Naive B cell (primary cell): ENCODE results near the gene TMEM120A. TPM values are rescaled to one million over a fixed set of nuclear protein-coding genes. Genes with fewer than 3 reads are reported as not detected.

Experiments used
- ATAC-seq, 2 donors: fragments of 150-1000 bp; cut with Tn5 transposase; 2 replicates each; pipeline ENCODE4 v1.10.0; 2021; ENCODE audit warnings: low read depth in 2 of 2, mild to moderate bottlenecking in 2 of 2, moderate library complexity in 2 of 2
- DNase-seq: peaks from one replicate; pipeline ENCODE4 v3.0.0; 2022
- H3K27ac Mint-ChIP-seq, 6 donors: one replicate each; pipeline ENCODE4 v1.8.0; 2020 to 2022; ENCODE audit warnings: mild to moderate bottlenecking in 6 of 6, mixed read lengths in 6 of 6, moderate library complexity in 5 of 6, inconsistent platforms in 2 of 6
- H3K27me3 Mint-ChIP-seq, 3 donors: one replicate each; pipeline ENCODE4 v1.8.0; 2021 to 2022; ENCODE audit warnings: mixed read lengths in 3 of 3, mild to moderate bottlenecking in 1 of 3
- H3K36me3 Mint-ChIP-seq, 2 donors: one replicate each; pipeline ENCODE4 v1.8.0; 2020 to 2022; ENCODE audit warnings: mixed read lengths in 2 of 2, inconsistent platforms in 1 of 2, mild to moderate bottlenecking in 1 of 2
- H3K4me1 Mint-ChIP-seq, 3 donors: one replicate each; pipeline ENCODE4 v1.8.0; 2020 to 2022; ENCODE audit warnings: mixed read lengths in 3 of 3, inconsistent platforms in 1 of 3, mild to moderate bottlenecking in 1 of 3, moderate library complexity in 1 of 3
- H3K4me3 Mint-ChIP-seq, 8 donors: one replicate each; pipeline ENCODE4 v1.8.0; 2020 to 2022; ENCODE audit warnings: mild to moderate bottlenecking in 8 of 8, mixed read lengths in 8 of 8, moderate library complexity in 8 of 8, inconsistent platforms in 2 of 8
- H3K9me3 Mint-ChIP-seq, 7 donors: one replicate each; pipeline ENCODE4 v1.8.0; 2020 to 2022; ENCODE audit warnings: mixed read lengths in 7 of 7, mild to moderate bottlenecking in 5 of 7, inconsistent platforms in 2 of 7, moderate library complexity in 1 of 7
- polyA plus RNA-seq, 6 donors: library from polyadenylated mRNA; unstranded; fragments of 300-500 nt; fragmentation: Illumina TruSeq; gene quantifications; one replicate each; pipeline ENCODE4 v1.2.3, GENCODE V29; 2021; ENCODE audit warnings: low read depth in 6 of 6

The TMEM120A gene
- polyA plus RNA-seq, 6 donors from 2014 or later, result 31.7 to 37.2 (median 35.2) TPM

DNA sequence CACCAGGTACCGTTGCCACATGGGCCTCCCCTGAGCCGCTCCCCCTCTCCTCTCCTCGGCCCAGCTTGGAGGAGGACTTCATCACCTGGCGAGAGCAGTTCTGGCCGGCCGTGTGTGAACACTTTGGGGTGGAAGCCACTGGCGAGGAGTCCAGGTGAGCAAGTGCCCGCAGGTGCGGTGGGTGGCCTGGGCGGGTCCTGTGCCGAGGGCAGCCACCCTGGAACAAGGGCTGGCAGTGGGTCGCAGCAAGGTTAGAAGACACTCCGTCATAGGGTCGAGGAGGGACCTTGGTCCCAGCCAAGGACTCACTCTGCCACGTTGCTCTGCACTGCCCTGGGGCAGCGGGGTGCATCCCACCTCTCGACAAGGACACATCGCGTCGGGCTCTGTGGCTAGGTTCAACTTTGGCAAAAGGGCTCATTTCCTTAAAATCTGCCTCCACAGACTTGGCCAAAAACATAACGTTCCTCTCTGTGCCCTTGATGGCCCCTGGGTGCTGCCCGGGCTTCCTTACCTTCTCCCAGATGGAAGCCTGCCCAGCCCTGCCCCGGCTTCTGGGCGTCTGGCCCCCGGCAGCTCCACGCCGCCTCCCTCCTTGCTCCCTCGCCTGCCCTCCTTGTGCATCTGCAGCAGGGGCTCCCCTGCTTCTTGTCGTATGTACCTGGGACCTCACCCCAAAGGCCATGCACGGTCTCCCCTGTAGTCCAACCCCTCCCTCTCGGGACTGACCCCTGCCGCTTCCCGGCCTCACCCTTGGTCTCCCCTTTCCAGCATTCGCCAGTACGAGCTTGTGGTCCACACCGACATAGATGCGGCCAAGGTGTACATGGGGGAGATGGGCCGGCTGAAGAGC, 12.7 kb downstream of the TMEM120A start:
- no peak overlapping the region for H3K4me3 Mint-ChIP-seq
- H3K4me1 Mint-ChIP-seq, result no peaks in the 10 kb centered on the region
- H3K36me3 Mint-ChIP-seq, result peaks cover 0 to 1% of the 10 kb centered on the region in 2 donors
- DNase-seq (no peak), ATAC-seq (no peak)
- peak overlapping the region in 3 of 6 donors; percentile 20 to 42 (median 31) for H3K27ac Mint-ChIP-seq
- H3K27me3 Mint-ChIP-seq, result no peaks in the 10 kb centered on the region
- no peaks in the 10 kb centered on the region for H3K9me3 Mint-ChIP-seq

DNA sequence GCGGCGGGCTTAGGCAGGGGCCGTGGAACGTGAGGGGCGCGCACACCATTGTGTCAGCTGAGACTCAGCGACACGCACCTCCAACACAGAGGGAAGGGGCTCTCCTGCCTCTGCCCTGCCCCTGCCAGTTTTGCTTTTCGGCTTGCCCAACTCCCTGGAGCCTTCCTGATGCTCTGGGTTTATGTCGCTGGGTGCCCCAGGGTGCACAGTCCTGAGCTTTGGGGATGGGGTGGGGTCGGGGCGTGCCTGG, 13.3 kb downstream of the TMEM120A start:
- ATAC-seq, result no peak
- H3K4me3 Mint-ChIP-seq, result no peak overlapping the region
- H3K27ac Mint-ChIP-seq, result no peak overlapping the region
- no peak for DNase-seq
- H3K4me1 Mint-ChIP-seq, result no peaks in the 10 kb centered on the region
- H3K36me3 Mint-ChIP-seq, result no peaks in the 10 kb centered on the region
- H3K27me3 Mint-ChIP-seq, result no peaks in the 10 kb centered on the region
- no peaks in the 10 kb centered on the region for H3K9me3 Mint-ChIP-seq

DNA sequence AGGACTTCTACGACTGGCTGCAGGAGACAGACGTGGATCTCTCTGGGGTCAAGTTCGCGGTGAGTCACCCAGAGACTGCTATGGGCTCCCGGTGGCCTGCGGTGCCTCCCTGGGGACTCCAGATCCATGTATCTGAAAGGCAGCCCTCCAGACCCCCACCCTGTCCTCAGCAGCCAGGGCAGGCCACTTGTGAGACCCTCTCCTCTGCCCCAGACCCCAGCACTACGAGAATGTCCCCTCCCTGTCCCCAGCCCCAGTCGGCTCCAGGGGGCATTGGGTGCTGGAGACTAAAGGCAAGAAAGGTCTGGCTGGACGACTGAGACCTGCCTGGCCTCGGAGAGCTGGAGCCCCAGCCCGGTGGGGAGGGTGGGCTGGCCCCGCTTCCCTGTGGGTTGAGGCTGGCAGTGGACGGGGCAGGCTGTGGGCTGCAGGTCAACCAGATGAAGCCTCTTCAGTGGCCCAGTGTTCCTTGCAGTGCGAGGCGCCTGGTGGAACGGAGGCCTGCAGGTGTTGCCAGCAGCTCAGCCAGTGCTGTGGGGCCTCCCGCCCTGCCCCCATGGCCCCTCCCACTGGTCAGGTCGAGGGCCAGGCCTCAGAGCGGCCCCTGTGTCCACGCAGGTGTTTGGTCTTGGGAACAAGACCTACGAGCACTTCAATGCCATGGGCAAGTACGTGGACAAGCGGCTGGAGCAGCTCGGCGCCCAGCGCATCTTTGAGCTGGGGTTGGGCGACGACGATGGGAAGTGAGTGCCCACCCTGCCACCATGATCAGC, 13.8 kb downstream of the TMEM120A start:
- no peaks in the 10 kb centered on the region for H3K9me3 Mint-ChIP-seq
- H3K36me3 Mint-ChIP-seq, result no peaks in the 10 kb centered on the region
- H3K27ac Mint-ChIP-seq, result no peak overlapping the region
- DNase-seq (no peak), ATAC-seq (no peak)
- H3K4me1 Mint-ChIP-seq, result no peaks in the 10 kb centered on the region
- H3K27me3 Mint-ChIP-seq, result no peaks in the 10 kb centered on the region
- H3K4me3 Mint-ChIP-seq, result no peak overlapping the region

DNA sequence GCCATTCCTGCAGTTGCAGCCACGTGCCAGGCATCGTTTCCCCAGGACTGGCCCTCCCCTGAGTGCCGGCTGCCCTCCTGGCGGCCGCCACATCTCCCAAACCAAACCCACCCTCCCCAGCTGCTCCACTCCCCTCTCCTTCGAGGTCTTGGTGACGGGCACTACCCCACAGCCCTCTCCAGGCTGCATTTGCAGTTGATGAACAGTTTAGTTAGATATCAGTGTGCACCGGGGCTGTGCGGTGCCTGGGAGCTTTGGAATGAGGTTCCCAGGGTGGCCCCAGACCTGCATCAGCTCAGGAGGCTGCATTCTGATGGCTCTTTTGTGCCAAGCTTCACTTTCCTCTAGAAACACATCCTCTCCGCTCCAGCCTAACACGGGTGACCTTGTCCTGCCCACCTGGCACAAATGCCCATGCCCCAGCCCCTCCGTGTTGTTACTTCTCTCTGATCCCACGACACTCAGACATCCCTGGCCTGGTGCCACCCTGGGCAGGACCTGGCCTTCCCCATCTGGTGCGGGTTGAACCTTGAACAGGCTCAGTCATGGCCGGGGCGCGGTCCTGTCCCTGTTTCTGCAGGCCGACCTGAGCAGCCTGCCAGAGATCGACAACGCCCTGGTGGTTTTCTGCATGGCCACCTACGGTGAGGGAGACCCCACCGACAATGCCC, 14.5 kb downstream of the TMEM120A start:
- Mint-ChIP-seq H3K36me3 (peaks cover 0 to under 1% of the 10 kb centered on the region in 2 donors), H3K4me1 (no peaks in the 10 kb centered on the region), H3K9me3 (no peaks in the 10 kb centered on the region), H3K27ac (peak overlapping the region in 1 of 6 donors; percentile 74), H3K4me3 (no peak overlapping the region), H3K27me3 (no peaks in the 10 kb centered on the region)
- DNase-seq, result no peak
- no peak for ATAC-seq

DNA sequence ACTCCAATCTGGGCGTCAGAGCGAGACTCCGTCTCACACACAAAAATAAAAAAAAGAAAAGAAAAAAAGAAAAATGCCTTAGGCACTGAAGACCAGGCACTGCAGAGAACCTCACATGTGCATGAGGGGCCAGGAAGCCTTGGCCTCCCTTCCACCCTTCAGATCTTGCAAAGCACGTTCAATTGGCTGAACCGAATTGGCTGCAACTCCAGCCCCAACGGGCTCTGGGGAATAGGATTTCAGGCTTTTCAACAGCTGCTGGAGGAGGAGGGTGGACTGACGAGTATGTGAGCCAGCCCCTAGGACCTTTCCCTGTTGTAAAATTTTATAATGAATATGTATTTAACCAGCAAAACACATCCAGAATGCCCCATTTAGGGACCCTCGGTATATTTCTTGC, 16.7 kb downstream of the TMEM120A start:
- Mint-ChIP-seq H3K27me3 (no peaks in the 10 kb centered on the region), H3K4me3 (no peak overlapping the region), H3K36me3 (peaks cover 0 to 11% of the 10 kb centered on the region in 2 donors), H3K27ac (no peak overlapping the region), H3K9me3 (no peaks in the 10 kb centered on the region), H3K4me1 (no peaks in the 10 kb centered on the region)
- no peak for DNase-seq
- no peak for ATAC-seq

DNA sequence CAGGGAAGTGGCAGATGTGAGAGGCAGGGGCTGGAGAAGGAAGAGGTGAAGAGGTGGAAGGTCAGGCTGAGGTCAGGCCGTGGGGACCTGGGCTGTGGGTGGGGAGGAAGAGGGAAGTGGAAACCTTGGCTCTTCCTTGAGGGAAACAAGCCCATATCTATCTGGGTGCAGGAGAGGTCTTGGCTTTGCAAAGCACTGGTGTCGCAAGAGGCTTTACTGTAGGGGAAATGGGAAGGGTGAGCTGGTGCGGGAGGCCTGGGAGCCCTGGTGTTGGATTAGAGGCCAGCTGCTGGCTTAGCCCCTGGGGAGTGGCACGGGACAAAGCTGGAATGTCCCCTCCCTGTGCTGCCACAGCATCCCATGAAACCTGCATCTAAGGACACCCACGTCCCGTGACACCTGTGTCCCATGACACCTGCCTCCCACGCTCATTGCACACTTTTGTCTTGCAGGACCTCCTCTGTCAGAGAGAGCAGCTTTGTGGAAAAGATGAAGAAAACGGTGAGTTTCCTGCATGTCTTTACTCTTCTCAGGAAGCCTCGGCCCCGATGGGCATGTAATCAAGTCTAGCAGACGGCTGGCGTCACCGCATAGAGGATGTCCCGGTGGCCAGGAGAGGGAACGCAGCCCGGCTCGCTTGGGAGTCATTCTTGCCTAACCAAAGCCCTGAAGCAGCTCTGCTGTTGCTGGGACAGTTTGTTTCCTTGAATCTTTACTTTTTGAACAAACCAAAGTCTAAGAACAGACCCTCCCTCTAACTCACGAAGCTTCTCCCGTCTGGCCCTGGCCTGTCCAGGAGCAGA, 22.2 kb downstream of the TMEM120A start:
- DNase-seq, result no peak
- H3K36me3 Mint-ChIP-seq, result peaks cover 11% of the 10 kb centered on the region in 2 donors

DNA sequence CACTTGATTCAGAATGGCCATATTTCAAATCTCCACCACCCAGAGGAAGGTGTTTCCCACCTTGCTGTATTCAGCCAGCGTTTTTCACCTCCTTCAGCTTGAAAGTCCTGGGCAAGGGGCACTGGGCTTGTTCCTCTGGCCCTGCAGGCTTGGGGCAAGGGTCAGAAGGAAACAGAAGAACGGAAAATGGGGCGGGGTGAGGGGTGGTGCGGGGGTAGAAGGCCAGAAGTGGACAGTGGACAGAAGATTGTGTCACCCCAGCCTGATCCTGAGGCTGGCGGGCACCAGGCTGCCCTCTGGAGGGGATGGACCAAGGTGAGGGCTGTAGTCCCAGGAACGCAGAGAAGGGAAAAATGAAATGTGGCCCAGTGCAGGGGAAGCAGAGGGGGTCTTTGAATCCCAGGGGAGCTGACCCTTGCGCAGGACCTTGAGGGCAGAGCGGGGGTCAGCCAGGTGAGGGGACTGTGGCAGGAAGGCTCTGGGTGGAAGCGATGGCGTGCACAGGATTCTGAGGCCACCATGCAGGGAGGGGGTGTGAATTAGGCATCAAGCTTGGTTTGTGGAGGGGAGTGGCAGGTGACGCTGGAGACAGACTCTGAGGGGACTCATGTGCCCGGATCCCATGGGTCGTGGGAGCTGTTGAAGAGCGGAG, 23.0 kb downstream of the TMEM120A start:
- Mint-ChIP-seq H3K36me3 (peaks cover 11% of the 10 kb centered on the region in 2 donors), H3K4me3 (peak overlapping the region in 1 of 8 donors; percentile 47), H3K9me3 (no peaks in the 10 kb centered on the region), H3K27me3 (no peaks in the 10 kb centered on the region), H3K27ac (peak overlapping the region in 2 of 6 donors; percentile 88 to 92), H3K4me1 (peaks cover 0 to 8% (median 0%) of the 10 kb centered on the region in 3 donors)
- ATAC-seq (no peak), DNase-seq (no peak)

More for the DNA sequence above, 22.2 kb downstream of the TMEM120A start:
- Mint-ChIP-seq H3K27ac (peak overlapping the region in 3 of 6 donors; percentile 54 to 92 (median 88)), H3K4me3 (peak overlapping the region in 1 of 8 donors; percentile 47), H3K9me3 (no peaks in the 10 kb centered on the region), H3K4me1 (peaks cover 0 to 8% (median 0%) of the 10 kb centered on the region in 3 donors), H3K27me3 (no peaks in the 10 kb centered on the region)
- ATAC-seq, result no peak

DNA sequence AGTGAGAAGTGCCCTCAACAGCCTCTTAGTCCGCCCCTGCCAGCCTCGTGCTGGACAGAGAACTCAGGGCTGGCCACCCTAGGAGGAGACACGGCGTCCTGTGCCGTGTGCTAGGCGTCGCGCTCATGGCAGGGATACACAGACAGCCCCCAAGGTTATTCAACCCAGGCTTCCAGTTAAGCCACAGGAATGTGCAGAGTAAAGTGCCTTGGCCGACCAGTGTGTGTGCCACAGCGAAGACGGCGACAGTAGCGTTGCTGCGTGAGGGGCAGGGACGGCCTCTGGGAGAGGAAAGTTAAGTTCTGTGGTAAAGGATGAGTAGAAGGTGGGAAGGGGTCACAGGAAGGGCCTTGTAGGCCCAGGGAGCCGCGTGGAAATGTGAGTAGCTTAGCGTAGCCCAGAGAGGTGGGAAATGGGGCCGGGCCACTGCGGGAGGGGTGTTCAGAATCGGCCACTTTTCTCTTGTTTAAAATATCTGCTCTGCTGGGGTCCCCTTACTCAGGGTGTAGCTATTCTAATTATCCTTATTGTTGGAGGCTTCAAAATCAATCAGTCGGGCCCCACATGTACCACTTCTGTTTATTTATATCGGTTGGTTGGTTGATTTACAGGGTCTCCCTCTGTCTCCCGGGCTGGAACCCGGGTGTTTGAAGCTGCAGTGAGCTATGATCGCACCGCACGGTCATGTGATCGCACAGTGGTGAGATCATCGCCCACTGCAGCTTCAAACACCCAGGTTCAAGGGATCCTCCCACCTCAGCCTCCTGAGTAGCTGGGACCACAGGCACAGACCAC, 24.5 kb downstream of the TMEM120A start:
- Mint-ChIP-seq H3K36me3 (peaks cover 11% of the 10 kb centered on the region in 2 donors), H3K9me3 (no peaks in the 10 kb centered on the region), H3K27me3 (no peaks in the 10 kb centered on the region), H3K27ac (peak overlapping the region in 2 of 6 donors; percentile 29 to 70), H3K4me3 (no peak overlapping the region), H3K4me1 (peaks cover 0 to 8% (median 0%) of the 10 kb centered on the region in 3 donors)
- DNase-seq, result no peak
- no peak for ATAC-seq

DNA sequence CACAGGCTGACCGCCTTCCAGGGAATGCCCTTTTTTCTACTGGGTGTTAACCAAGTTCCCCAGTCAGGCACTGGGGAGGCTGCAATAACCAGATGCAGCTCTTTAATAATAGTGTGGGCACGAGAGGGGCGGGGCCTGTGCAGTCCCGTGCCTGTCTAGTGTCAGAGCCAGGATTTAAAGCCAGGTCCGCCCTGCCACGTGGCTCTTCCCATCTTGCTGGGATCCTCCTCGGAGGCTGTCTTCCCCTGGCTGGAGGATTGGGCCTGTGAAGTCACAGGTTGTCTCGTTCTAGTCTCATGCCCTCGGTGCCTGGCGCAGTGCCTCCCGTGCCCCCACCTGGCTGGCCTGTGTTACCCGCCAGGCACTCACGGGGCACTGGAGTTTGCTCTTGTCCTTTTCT, 25.2 kb downstream of the TMEM120A start:
- Mint-ChIP-seq H3K36me3 (peaks cover 6 to 11% of the 10 kb centered on the region in 2 donors), H3K27ac (peak overlapping the region in 1 of 6 donors; percentile 70), H3K9me3 (no peaks in the 10 kb centered on the region), H3K4me1 (peaks cover 0 to 8% (median 0%) of the 10 kb centered on the region in 3 donors), H3K27me3 (no peaks in the 10 kb centered on the region), H3K4me3 (no peak overlapping the region)
- ATAC-seq (no peak), DNase-seq (no peak)

DNA sequence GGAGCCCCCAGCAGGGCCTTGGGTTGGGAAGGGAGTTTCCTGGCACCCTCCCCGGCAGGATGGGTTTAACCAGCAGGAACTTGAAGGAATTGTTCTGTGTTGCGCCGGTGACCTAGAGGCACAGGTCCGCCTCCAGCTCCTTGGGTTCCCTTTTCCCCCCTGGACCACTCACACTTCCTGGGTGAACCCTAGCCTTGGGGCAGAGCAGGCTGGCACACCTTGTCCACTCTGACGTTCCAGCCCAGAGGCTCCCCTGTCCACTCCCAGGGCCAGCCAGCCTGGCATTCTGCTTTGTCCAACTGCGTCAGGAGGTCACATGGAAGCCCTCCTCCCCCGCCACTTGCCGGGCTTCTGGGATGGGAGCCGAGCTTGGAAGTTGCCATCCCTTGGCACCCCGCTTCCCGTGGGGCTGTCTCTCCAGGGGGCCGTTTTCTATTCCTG, 25.8 kb downstream of the TMEM120A start:
- no peak overlapping the region for H3K4me3 Mint-ChIP-seq
- DNase-seq, result no peak
- no peak for ATAC-seq

DNA sequence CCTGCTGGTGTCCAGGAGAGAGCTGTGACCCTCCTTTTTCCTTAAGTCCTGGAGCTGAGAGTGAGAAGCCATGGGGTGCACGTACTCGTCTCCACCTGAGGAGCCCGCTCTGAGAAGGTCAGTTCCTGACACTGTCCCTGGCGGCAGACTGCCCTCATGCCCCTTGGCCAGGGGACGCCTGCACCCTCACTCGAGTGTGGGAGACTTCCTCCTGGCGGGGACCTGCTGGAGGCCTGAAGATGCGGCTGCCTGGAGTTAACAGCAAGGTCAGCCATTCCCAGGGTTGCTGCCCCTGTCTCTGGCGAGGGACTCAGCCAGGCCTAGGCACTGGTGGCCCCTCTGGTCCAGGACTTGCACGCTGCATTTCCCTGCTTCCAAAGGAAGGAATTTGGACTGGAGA, 26.4 kb downstream of the TMEM120A start:
- no peaks in the 10 kb centered on the region for H3K27me3 Mint-ChIP-seq
- peaks cover 0 to 16% of the 10 kb centered on the region in 2 donors for H3K36me3 Mint-ChIP-seq
- ATAC-seq (no peak), DNase-seq (no peak)
- peaks cover 0 to 11% (median 0%) of the 10 kb centered on the region in 3 donors for H3K4me1 Mint-ChIP-seq
- H3K9me3 Mint-ChIP-seq, result no peaks in the 10 kb centered on the region
- H3K4me3 Mint-ChIP-seq, result no peak overlapping the region
- no peak overlapping the region for H3K27ac Mint-ChIP-seq

More for the DNA sequence above, 25.8 kb downstream of the TMEM120A start:
- Mint-ChIP-seq H3K9me3 (no peaks in the 10 kb centered on the region), H3K27ac (no peak overlapping the region), H3K4me1 (peaks cover 0 to 8% (median 0%) of the 10 kb centered on the region in 3 donors), H3K36me3 (peaks cover 0 to 11% of the 10 kb centered on the region in 2 donors), H3K27me3 (no peaks in the 10 kb centered on the region)

DNA sequence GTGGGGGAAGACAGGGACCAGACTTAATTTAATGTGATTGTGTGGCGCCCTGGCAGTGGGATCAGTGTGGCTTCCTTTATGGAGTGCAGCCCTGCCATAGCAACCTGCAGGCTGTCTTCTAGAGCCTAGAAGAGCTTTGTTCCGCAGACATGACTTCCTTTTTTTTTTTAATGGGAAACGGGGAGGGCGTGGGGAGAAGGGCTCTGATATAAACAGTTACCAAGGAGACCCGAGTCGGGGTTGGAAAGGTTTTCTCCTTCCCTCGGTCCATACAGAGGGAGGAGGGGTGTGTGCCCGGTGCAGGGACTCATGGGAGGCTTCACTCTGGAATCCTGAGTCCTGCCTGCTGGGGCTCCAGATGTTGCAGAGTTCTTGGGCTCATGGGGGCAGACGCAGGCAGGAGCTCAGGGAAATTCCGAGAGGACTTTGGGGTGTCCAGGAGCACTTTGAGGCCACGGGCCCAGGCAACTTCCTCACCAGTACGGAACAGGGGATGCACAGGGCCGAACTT, 26.9 kb downstream of the TMEM120A start:
- Mint-ChIP-seq H3K27me3 (no peaks in the 10 kb centered on the region), H3K27ac (no peak overlapping the region), H3K4me3 (no peak overlapping the region), H3K4me1 (peaks cover 0 to 13% (median 0%) of the 10 kb centered on the region in 3 donors), H3K36me3 (peaks cover 0 to 21% of the 10 kb centered on the region in 2 donors), H3K9me3 (no peaks in the 10 kb centered on the region)
- ATAC-seq (no peak), DNase-seq (no peak)
